Heart left ventricle (tissue), 16 donors: Measurements from ENCODE around the gene FAM184A. TPM values are rescaled to one million over a fixed set of nuclear protein-coding genes. Genes with fewer than 3 reads are reported as not detected.

Source experiments
- ATAC-seq, 4 donors: fragments of 200-7000 bp; cut with Tn5 transposase; one replicate each; pipeline ENCODE4 v1.9.1; 2020 to 2022; ENCODE audit warnings: moderate library complexity in 4 of 4, mild to moderate bottlenecking in 3 of 4, moderate number of reproducible peaks in 1 of 4
- DNase-seq, 5 donors: peaks; one replicate each; pipeline ENCODE4 v3.0.0-alpha.2; 2020
- H3K27ac ChIP-seq, 12 donors: fragments of 200-600 bp; sonication (generic) in 4 of 12; one replicate each; pipeline versions ENCODE4 v1.5.0 to v1.8.0; 2016 to 2022; ENCODE audit warnings: mild to moderate bottlenecking in 2 of 12
- H3K27me3 ChIP-seq, 9 donors: fragments of 200-600 bp; sonication (generic) in 2 of 9; one replicate each; pipeline versions ENCODE4 v1.5.1 to v1.8.0; 2016 to 2022; ENCODE audit warnings: mild to moderate bottlenecking in 3 of 9
- H3K36me3 ChIP-seq, 9 donors: fragments of 200-600 bp; sonication (generic) in 2 of 9; one replicate each; pipeline versions ENCODE4 v1.5.0 to v1.8.0; 2018 to 2022; ENCODE audit warnings: mild to moderate bottlenecking in 2 of 9
- H3K4me1 ChIP-seq, 12 donors: fragments of 200-600 bp; sonication (generic) in 4 of 12; one replicate each; pipeline versions ENCODE4 v1.5.0 to v1.8.0; 2016 to 2022; ENCODE audit warnings: mild to moderate bottlenecking in 3 of 12
- H3K4me3 ChIP-seq, 12 donors: fragments of 200-600 bp; sonication (generic) in 4 of 12; one replicate each; pipeline versions ENCODE4 v1.5.0 to v1.8.0; 2017 to 2022; ENCODE audit warnings: mild to moderate bottlenecking in 9 of 12, moderate library complexity in 4 of 12
- H3K9me3 ChIP-seq, 12 donors: fragments of 200-600 bp; sonication (generic) in 4 of 12; one replicate each; pipeline versions ENCODE4 v1.5.0 to v1.8.0; 2016 to 2022; ENCODE audit warnings: mild to moderate bottlenecking in 1 of 12
- POLR2A ChIP-seq, 2 donors: fragments of 450-650 bp; IDR thresholded peaks; one replicate each; pipeline ENCODE4 v1.6.1; 2017; ENCODE audit warnings: antibody characterized with exemption in 2 of 2, mild to moderate bottlenecking in 2 of 2, moderate library complexity in 2 of 2
- WGBS, 4 donors: extraction: QIAGEN DNeasy Blood & Tissue Kit in 2 of 4; methylation state at CpG; one replicate each; pipeline versions ENCODE4 v1.1.5 to v1.1.7; 2013 to 2018; 5-methylcytosine and 5-hydroxymethylcytosine counted together
- intact Hi-C, 10 donors: fragments of 100-400 bp; cut with DNase I; formaldehyde crosslinking; loops; one replicate each; pipeline versions ENCODE4 v1.11.1 to v1.14.2; 2022
- polyA plus RNA-seq, 2 donors: library from polyadenylated mRNA; stranded (reverse); fragments of 200-250 nt; gene quantifications; one replicate each; pipeline ENCODE4 v1.2.3, GENCODE V29; 2013
- total RNA-seq, 9 donors: library from RNA; depleted of rRNA in 2 of 9; stranded (reverse); fragments of >200 nt in 2 of 9; fragmentation: NEBNext Ultra II Directional in 3 of 9; extraction: Animal tissue kit (Norgen Biotek cat#: 25700) in 3 of 9; gene quantifications; one replicate each; pipeline versions ENCODE4 v1.1.0 to v1.2.4, GENCODE V29; 2016 to 2023
- TF ChIP-seq, protein P1 (sequence below), 12 donors: fragments of 200-600 bp; sonication (generic) in 4 of 12; IDR thresholded peaks; one replicate each; pipeline versions ENCODE4 v1.5.0 to v1.8.0; 2018 to 2022; ENCODE audit warnings: antibody characterized with exemption in 12 of 12, mild to moderate bottlenecking in 5 of 12
- donor health status: ischemic (EF 13 %, LVEDD 7.1; RV severe dilation, severe dysfunction).
- donor health status: healthy with polysubstance abuse.
- donor health status: DM: no; HTN: yes; CAD: no.
- donor health status: DM: no; HTN: no; CAD: no.
- donor health status: ischemic (EF 25% LVEDD 6.9; RV normal size, moderate dysfunction).
- donor health status: ischemic (EF 25% LVEDD 5.7; RV mildly dilated, moderate dysfunction).
- donor health status: healthy.
- donor health status: DM: yes; HTN: yes; CAD: no.
- donor health status: ischemic (EF 35%, LVEDD 5.7; RV mildly dilated, moderate dysfunction).
- donor health status: nonischemic (EF 11% LVEDD 7.7; RV severe dilation, severe dysfunction).
- donor health status: DM: yes; HTN: yes; CAD: no.
- donor health status: PGD.
- donor health status: ischemic (EF 29% LVEDD 5.4; RV normal size, mild dysfunction).
- donor health status: nonischemic (EF 23%, LVEDD 6.1; RV moderate dilation, normal function).

Gene FAM184A
- total and polyA plus RNA-seq, 11 donors, result 0.16 to 1.1 (median 0.45) TPM

DNA sequence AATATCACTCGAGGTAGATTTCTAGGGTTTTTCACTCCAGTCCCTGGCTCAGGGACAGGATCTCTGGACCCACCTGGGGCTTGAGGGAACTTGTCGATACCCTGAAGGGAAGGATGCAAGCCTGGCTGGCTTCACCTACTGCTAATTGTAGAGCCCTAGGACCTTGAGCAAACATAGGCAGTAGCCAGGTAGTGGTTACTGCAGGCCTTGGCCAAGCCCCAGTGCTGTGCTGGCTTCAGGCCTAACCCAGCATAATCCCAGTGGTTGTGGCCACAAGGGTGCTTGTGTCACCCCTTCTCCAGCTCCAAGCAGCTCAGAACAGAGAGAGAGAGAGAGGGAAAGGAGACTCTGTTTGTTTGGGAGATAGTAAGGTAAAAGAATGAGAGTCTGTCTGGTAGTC, 137.7 kb downstream of the FAM184A start:
- TF ChIP-seq, protein P1, sequence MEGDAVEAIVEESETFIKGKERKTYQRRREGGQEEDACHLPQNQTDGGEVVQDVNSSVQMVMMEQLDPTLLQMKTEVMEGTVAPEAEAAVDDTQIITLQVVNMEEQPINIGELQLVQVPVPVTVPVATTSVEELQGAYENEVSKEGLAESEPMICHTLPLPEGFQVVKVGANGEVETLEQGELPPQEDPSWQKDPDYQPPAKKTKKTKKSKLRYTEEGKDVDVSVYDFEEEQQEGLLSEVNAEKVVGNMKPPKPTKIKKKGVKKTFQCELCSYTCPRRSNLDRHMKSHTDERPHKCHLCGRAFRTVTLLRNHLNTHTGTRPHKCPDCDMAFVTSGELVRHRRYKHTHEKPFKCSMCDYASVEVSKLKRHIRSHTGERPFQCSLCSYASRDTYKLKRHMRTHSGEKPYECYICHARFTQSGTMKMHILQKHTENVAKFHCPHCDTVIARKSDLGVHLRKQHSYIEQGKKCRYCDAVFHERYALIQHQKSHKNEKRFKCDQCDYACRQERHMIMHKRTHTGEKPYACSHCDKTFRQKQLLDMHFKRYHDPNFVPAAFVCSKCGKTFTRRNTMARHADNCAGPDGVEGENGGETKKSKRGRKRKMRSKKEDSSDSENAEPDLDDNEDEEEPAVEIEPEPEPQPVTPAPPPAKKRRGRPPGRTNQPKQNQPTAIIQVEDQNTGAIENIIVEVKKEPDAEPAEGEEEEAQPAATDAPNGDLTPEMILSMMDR (IDR thresholded peaks at IDR 0.05), result no peak
- intact Hi-C loops, result no loop called here
- H3K4me3 ChIP-seq, result no peak overlapping the region
- no peak for DNase-seq
- peaks cover 0 to 13% (median 0%) of the 10 kb centered on the region in 12 donors for H3K4me1 ChIP-seq
- ATAC-seq, result no peak
- no peaks in the 10 kb centered on the region for H3K36me3 ChIP-seq
- WGBS, 4 donors, result 86 to 97% (median 96%) methylated on average over 2 of the region's 2 CpGs
- H3K27ac ChIP-seq, result no peak overlapping the region
- no peaks in the 10 kb centered on the region for H3K27me3 ChIP-seq
- peaks cover 0 to 32% (median 9%) of the 10 kb centered on the region in 12 donors for H3K9me3 ChIP-seq

DNA sequence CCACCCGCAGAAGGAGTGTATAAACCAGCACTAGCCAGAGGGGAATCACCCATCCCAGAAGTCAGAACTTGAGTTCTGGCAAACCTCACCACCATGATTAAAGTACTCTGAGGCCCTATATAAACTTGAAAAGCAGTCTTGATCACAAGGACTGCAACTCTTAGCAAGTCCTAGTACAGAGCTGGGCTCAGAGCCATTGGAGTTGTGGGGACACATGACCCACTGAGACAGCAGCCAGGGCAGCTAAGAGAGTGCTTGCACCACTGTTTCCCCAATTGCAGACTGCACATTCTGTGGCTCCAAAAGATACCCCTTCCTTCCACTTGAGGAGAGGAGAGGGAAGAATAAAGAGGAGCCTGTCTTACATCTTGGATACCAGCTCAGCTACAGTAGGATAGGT, 138.8 kb downstream of the FAM184A start:
- 69 to 100% (median 94%) methylated on average over 1 of the region's 1 CpG for WGBS, 4 donors
- ATAC-seq (peak in 3 of 4 donors; percentile 47 to 56 (median 51)), DNase-seq (peak in 4 of 5 donors; percentile 20 to 53 (median 29))
- TF ChIP-seq POLR2A (IDR thresholded peaks at IDR 0.05), result no peak
- TF ChIP-seq, protein P1 (IDR thresholded peaks at IDR 0.05), result no peak
- Histone ChIP-seq H3K36me3 (no peaks in the 10 kb centered on the region), H3K9me3 (peaks cover 0 to 22% (median 1%) of the 10 kb centered on the region in 12 donors), H3K27ac (no peak overlapping the region), H3K27me3 (no peaks in the 10 kb centered on the region), H3K4me1 (peaks cover 0 to 20% (median 2%) of the 10 kb centered on the region in 12 donors), H3K4me3 (no peak overlapping the region)
- intact Hi-C loops, result loop anchor here in 1 of 10 donors (5.0 kb wide), 1 partner anchor 47 kb away; the partner anchor contains the start of gene ASF1A

DNA sequence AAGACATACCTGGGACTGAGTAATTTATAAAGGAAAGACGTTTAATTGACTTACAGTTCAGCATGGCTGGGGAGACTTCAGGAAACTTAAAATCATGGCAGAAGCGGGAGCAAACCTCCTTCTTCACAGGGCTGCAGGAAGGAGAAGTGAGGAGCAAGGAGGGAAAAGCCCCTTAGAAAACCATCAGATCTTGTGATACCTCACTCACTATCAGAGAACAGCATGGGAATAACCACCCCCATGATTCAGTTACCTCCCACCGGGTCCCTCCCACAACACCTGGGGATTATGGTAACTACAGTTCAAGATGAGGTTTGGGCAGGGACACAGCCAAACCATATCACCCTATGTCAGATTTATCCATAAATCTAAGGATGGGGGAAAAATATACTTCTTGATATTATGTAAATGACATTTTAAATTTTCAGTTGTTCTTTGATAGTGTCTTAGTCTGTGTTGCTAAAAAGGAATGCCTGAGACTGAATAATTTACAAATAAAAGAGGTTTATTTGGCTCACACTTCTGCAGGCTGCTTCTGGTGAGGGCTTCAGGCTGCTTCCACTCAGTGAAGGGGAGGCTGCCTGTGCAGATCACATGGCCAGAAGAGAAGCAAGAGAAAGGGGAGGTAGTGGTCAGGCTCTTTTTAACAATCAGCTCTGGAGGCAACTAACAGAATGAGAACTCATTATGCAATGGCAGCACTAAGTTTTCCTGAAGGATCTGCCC, 142.3 kb downstream of the FAM184A start:
- TF ChIP-seq, protein P1 (IDR thresholded peaks at IDR 0.05), result no peak
- TF ChIP-seq POLR2A (IDR thresholded peaks at IDR 0.05), result no peak
- peak overlapping the region in 1 of 12 donors; percentile 93 for H3K27ac ChIP-seq
- no peak for ATAC-seq
- intact Hi-C loops, result loop anchor here in 4 of 10 donors (2.0 to 5.0 kb wide), 2 partner anchors 41 to 44 kb away; partner anchors contain the start of gene ASF1A (in 4 of the 4)
- peaks cover 0 to 26% (median 6%) of the 10 kb centered on the region in 12 donors for H3K4me1 ChIP-seq
- WGBS, 4 donors, result 78 to 82% (median 81%) methylated on average over 3 of the region's 3 CpGs
- H3K9me3 ChIP-seq, result no peaks in the 10 kb centered on the region
- peaks cover 0 to 19% (median 13%) of the 10 kb centered on the region in 9 donors for H3K36me3 ChIP-seq
- DNase-seq, result no peak
- H3K27me3 ChIP-seq, result no peaks in the 10 kb centered on the region
- H3K4me3 ChIP-seq, result no peak overlapping the region

DNA sequence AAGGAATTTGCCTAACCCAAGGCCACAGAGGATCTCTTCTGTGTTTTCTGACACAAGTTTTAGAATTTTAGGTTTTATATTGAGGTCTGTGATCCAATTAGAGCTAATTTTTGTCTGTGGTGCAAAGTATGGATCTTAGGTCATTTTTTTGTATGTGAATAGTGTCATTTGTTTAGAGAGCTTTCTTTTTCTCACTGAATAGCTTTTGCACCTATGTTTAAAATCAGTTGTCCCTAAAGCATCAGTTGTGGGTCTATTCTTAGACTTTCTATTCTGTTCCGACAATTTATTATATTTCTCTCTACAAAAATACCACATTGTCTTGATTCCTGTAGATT, 143.2 kb downstream of the FAM184A start:
- intact Hi-C loops, result loop anchor here in 4 of 10 donors (2.0 to 5.0 kb wide), 2 partner anchors 40 to 43 kb away; partner anchors contain the start of gene ASF1A (in 4 of the 4)
- peak overlapping the region; percentile 64 to 98 (median 81) for H3K4me3 ChIP-seq
- no peak for DNase-seq
- ATAC-seq, result no peak
- H3K36me3 ChIP-seq, result peaks cover 0 to 28% (median 21%) of the 10 kb centered on the region in 9 donors
- no peaks in the 10 kb centered on the region for H3K27me3 ChIP-seq
- no peaks in the 10 kb centered on the region for H3K9me3 ChIP-seq
- peak overlapping the region; percentile 86 to 98 (median 93) for H3K27ac ChIP-seq
- TF ChIP-seq, protein P1 (IDR thresholded peaks at IDR 0.05), result no peak
- no peak for TF ChIP-seq POLR2A (IDR thresholded peaks at IDR 0.05)
- 0 to 22% (median 14%) methylated on average over 1 of the region's 1 CpG for WGBS, 4 donors
- peaks cover 0 to 26% (median 6%) of the 10 kb centered on the region in 12 donors for H3K4me1 ChIP-seq
